Colonic mucosa (tissue), 4 donors: ENCODE data around the gene PDCD10. TPM values are rescaled to one million over a fixed set of nuclear protein-coding genes. Genes with fewer than 3 reads are reported as not detected.

Source experiments
- DNase-seq: peaks from one replicate; pipeline ENCODE4 v3.0.0-alpha.2; 2020
- H3K27ac ChIP-seq: fragments of 200-600 bp; one replicate; pipeline ENCODE4 v1.8.0; 2021
- H3K27me3 ChIP-seq: fragments of 200-600 bp; one replicate; pipeline ENCODE4 v1.8.0; 2021
- H3K36me3 ChIP-seq: fragments of 200-600 bp; one replicate; pipeline ENCODE4 v1.8.0; 2021
- H3K4me1 ChIP-seq: fragments of 200-600 bp; one replicate; pipeline ENCODE4 v1.8.0; 2021; ENCODE audit warnings: mild to moderate bottlenecking
- H3K4me3 ChIP-seq: fragments of 200-600 bp; one replicate; pipeline ENCODE4 v1.8.0; 2021
- H3K9ac ChIP-seq, 2 donors: one replicate each; pipeline ENCODE4 v1.7.0; 2013; ENCODE audit warnings: control low read depth in 2 of 2, low read depth in 2 of 2, low read length in 2 of 2
- H3K9me3 ChIP-seq: fragments of 200-600 bp; one replicate; pipeline ENCODE4 v1.8.0; 2021
- CTCF ChIP-seq: fragments of 200-600 bp; IDR thresholded peaks from one replicate; pipeline ENCODE4 v1.8.0; 2022; ENCODE audit warnings: antibody characterized with exemption, mild to moderate bottlenecking
- intact Hi-C: fragments of 100-400 bp; cut with DNase I; formaldehyde crosslinking; loops from one replicate; pipeline ENCODE4 v1.14.1; 2022
- total RNA-seq, 2 donors: library from RNA; stranded (reverse); fragmentation: NEBNext Ultra II Directional in 1 of 2; extraction: Animal tissue kit (Norgen Biotek cat#: 25700) in 1 of 2; gene quantifications; one replicate each; pipeline ENCODE4 v1.2.1, GENCODE V29; 2021
- donor health status: healthy.
- donor health status: DM: no; HTN: no; CAD: no.
- donor health status: DM: no; HTN: no; CAD: no.

Gene PDCD10
- total RNA-seq, 2 donors from 2014 or later: 67.3 to 87.0 TPM

GRCh38 chr3:167750272-167750971 lies 15.7 kb upstream of the PDCD10 start:
- H3K9me3 ChIP-seq: no peaks in the 10 kb centered on the region
- no peak for DNase-seq
- intact Hi-C loops: no loop called here
- H3K4me1 ChIP-seq: no peaks in the 10 kb centered on the region
- H3K36me3 ChIP-seq: no peaks in the 10 kb centered on the region
- no peaks in the 10 kb centered on the region for H3K27me3 ChIP-seq
- H3K27ac ChIP-seq: no peak overlapping the region
- H3K4me3 ChIP-seq: no peak overlapping the region
- no peak for TF ChIP-seq CTCF
- no peak overlapping the region for H3K9ac ChIP-seq

- no peaks in the 10 kb centered on the region for H3K36me3 ChIP-seq
- H3K27me3 ChIP-seq: no peaks in the 10 kb centered on the region
- no peak for DNase-seq
- H3K9me3 ChIP-seq: no peaks in the 10 kb centered on the region
- H3K4me1 ChIP-seq: no peaks in the 10 kb centered on the region
- TF ChIP-seq CTCF: no peak
- H3K4me3 ChIP-seq: no peak overlapping the region
- no peak overlapping the region for H3K9ac ChIP-seq
- no peak overlapping the region for H3K27ac ChIP-seq
- intact Hi-C loops: no loop called here
Measured at GRCh38 chr3:167749728-167750127, 15.0 kb upstream of the PDCD10 start.

GRCh38 chr3:167749209-167749608 lies 14.5 kb upstream of the PDCD10 start:
- H3K27me3 ChIP-seq: no peaks in the 10 kb centered on the region
- no peak overlapping the region for H3K4me3 ChIP-seq
- no peak for TF ChIP-seq CTCF
- no peak overlapping the region for H3K27ac ChIP-seq
- H3K36me3 ChIP-seq: no peaks in the 10 kb centered on the region
- DNase-seq: no peak
- intact Hi-C loops: no loop called here
- H3K9ac ChIP-seq: no peak overlapping the region
- no peaks in the 10 kb centered on the region for H3K4me1 ChIP-seq
- no peaks in the 10 kb centered on the region for H3K9me3 ChIP-seq

GRCh38 chr3:167743799-167744198 lies 9.1 kb upstream of the PDCD10 start:
- Histone ChIP-seq H3K27ac (no peak overlapping the region), H3K4me3 (no peak overlapping the region), H3K36me3 (no peaks in the 10 kb centered on the region), H3K4me1 (no peaks in the 10 kb centered on the region), H3K9ac (no peak overlapping the region), H3K9me3 (no peaks in the 10 kb centered on the region), H3K27me3 (no peaks in the 10 kb centered on the region)
- intact Hi-C loops: no loop called here
- no peak for TF ChIP-seq CTCF
- no peak for DNase-seq

- Histone ChIP-seq H3K36me3 (no peaks in the 10 kb centered on the region), H3K4me1 (no peaks in the 10 kb centered on the region), H3K9me3 (no peaks in the 10 kb centered on the region), H3K27me3 (no peaks in the 10 kb centered on the region), H3K27ac (no peak overlapping the region), H3K9ac (no peak overlapping the region), H3K4me3 (no peak overlapping the region)
- DNase-seq: no peak
- intact Hi-C loops: no loop called here
- TF ChIP-seq CTCF: no peak
Measured at GRCh38 chr3:167742338-167742737, 7.6 kb upstream of the PDCD10 start.
